HG02588 (cell line): Measurements from ENCODE around the gene FBXO2.

Experiments
- ATAC-seq: cut with Tn5 transposase; IDR thresholded peaks from one replicate; pipeline ENCODE4 v1.9.1; 2021; ENCODE audit warnings: mild to moderate bottlenecking, moderate library complexity; ENCODE audit not compliant: unreplicated experiment

FBXO2 gene

GRCh38 chr1:11599891-11600576 lies 54.2 kb downstream of the FBXO2 start:
- no peak for ATAC-seq

GRCh38 chr1:11598461-11598860 lies 55.8 kb downstream of the FBXO2 start:
- no peak for ATAC-seq
